GM15510 (cell line): Measurements from ENCODE around the gene C16orf86.

ENCODE experiments used
- POLR2A ChIP-seq: IDR thresholded peaks from 3 replicates; pipeline ENCODE4 v1.6.1; 2011; ENCODE audit warnings: borderline replicate concordance; ENCODE audit not compliant: insufficient read length; ENCODE audit errors: extremely low read depth

Gene C16orf86

GRCh38 chr16:67685388-67686112, 18.9 kb downstream of the C16orf86 start:
- TF ChIP-seq POLR2A: no peak

- TF ChIP-seq POLR2A: no peak
Measured at GRCh38 chr16:67694611-67695010, 28.0 kb downstream of the C16orf86 start.

- no peak for TF ChIP-seq POLR2A
Measured at GRCh38 chr16:67697422-67698185, 31.0 kb downstream of the C16orf86 start.

DNA sequence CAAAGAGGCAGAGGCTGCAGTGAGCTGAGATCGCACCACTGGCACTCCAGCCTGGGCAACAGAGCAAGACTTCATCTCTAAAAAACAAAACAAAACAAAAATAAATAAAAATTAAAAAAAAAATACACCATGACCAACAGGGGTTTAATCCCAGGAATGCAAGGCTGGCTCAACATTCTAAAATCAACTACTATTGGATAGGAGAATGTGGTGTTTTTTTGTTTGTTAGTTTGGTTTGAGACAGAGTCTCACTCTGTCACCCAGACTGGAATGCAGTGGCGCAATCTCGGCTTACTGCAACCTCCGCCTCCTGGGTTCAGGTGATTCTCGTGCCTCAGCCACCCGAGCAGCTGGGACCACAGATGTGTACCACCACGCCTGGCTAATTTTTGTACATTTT, 32.7 kb downstream of the C16orf86 start:
- no peak for TF ChIP-seq POLR2A

DNA sequence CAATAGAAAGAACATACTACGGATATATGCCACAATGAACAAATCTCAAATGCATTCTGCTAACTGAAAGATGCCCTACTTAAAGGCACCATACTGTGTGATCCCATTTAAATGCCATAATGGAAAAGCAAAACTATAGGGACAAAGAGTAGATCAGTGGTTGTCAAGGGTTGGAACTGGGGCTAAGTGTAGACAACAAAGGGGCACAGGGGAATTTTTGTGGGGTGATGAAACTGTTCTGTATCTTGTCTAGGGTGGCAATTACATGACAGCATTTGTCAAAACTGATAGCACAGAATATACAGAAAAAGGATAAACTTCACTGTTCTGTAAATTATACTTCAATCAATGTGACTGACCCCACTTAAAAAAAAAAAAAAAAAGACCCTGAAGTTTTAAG, 34.8 kb downstream of the C16orf86 start:
- no peak for TF ChIP-seq POLR2A

GRCh38 chr16:67702130-67702529, 35.5 kb downstream of the C16orf86 start:
- TF ChIP-seq POLR2A: no peak

DNA sequence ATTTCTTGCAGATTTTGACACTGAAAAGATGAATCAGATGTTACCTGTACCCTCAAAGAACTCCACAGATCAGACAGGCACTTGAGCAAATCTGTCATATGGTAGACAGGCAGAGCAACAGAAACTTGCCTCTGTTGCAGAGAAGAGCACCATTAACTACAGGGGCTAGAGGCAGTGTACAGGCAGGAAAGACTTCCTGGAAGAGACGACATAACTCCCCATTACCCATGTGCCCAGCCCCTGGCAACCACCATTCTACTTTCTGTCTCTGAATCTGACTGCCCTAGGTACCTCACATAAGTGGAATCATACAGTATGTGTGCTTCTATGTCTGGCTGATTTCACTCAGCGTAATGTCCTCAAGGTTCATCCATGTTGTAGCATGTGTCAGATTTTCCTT, 37.0 kb downstream of the C16orf86 start:
- no peak for TF ChIP-seq POLR2A

- no peak for TF ChIP-seq POLR2A
Measured at GRCh38 chr16:67704110-67704509, 37.5 kb downstream of the C16orf86 start.

DNA sequence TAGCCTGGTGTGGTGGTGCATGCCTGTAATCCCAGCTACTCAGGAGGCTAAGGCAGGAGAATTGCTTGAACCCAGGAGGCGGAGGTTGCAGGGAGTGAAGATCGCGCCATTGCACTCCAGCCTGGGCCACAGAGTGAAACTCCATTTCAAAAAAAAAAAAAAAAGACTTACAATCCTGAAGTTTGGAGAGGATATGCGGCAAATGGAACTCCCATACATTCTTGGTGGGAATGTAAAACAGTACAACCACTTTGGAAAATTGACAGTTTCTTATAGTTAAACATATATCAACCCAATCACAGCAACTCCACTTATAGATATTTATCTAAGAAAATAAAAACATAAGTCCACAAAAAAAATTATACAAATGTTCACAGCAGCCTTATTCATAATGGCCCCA, 40.6 kb downstream of the C16orf86 start:
- no peak for TF ChIP-seq POLR2A

- TF ChIP-seq POLR2A: no peak
Measured at GRCh38 chr16:67707790-67708189, 41.2 kb downstream of the C16orf86 start.

DNA sequence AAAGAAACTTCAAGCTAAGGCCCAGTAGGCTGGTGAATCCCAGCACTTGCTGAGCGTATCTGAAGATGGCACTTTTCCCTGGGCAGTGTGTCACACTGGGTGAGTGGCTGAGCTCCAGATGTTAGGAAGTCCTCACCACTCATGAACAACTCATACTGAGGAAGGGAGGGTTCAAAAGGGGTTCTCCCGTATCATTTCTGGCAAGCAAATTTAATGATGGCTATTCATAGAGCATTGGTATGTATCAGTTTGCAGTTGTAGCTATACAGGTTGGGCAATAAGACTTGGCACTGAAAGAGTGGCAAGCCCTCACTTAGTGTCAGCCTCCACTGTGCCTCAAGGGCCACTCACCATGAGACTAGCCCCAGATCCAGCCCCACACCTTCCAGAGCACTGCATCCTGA, 41.8 kb downstream of the C16orf86 start:
- no peak for TF ChIP-seq POLR2A

DNA sequence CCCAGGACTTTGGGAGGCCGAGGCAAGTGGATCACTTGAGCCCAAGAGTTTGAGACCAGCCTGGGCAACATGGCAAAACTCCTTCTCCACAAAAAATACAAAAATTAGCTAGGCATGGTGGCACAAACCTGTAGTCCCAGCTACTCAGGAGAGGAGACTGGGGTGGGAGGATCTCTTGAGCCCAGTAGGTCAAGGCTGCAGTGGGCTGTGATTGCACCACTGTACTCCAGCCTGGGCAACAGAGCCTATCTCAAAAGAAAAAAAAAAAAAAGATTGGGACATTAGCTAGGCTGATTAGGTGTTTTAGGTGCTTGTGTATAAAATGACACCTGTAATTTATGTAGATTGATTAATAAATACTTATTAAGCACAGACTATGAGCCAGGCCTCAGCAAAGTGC, 42.4 kb downstream of the C16orf86 start:
- TF ChIP-seq POLR2A: no peak

DNA sequence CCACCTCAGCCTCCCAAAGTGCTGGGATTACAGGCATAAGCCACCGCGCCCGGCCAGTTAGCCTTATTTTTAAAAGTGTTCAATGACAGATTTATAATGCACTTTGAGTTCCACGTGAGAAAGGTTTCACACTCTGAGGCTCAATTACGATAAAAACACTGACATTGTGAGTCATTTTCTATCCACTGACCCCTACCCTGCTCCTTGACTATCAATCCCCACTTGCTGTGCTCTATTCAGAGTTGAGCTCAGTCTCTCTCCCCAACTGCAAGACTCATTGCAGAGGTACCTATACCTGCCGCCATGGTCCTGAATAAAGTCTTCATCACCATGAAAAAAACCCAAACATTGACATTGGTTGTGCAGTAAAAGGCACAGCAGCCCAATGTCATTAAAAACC, 44.0 kb downstream of the C16orf86 start:
- TF ChIP-seq POLR2A: no peak

GRCh38 chr16:67713647-67714273, 47.1 kb downstream of the C16orf86 start:
- TF ChIP-seq POLR2A: no peak

GRCh38 chr16:67714522-67714921, 47.9 kb downstream of the C16orf86 start:
- no peak for TF ChIP-seq POLR2A
